Activated naive CD4-positive, alpha-beta T cell treated with anti-CD3 and anti-CD28 coated beads, Interleukin-2, amount 10 ng/mL, durations not matched to agents 5 hours and 36 hours (primary cell): ENCODE measurements around the gene ZNF230. TPM values are rescaled to one million over a fixed set of nuclear protein-coding genes. Genes with fewer than 3 reads are reported as not detected.

Experiments used
- total RNA-seq, 2 experiments: library from RNA; stranded (reverse); gene quantifications; one replicate each; pipeline ENCODE4 v1.2.3, GENCODE V29; 2021

The ZNF230 gene
- total RNA-seq = 1 to 10 TPM; 5.3 to 6.1 TPM

DNA sequence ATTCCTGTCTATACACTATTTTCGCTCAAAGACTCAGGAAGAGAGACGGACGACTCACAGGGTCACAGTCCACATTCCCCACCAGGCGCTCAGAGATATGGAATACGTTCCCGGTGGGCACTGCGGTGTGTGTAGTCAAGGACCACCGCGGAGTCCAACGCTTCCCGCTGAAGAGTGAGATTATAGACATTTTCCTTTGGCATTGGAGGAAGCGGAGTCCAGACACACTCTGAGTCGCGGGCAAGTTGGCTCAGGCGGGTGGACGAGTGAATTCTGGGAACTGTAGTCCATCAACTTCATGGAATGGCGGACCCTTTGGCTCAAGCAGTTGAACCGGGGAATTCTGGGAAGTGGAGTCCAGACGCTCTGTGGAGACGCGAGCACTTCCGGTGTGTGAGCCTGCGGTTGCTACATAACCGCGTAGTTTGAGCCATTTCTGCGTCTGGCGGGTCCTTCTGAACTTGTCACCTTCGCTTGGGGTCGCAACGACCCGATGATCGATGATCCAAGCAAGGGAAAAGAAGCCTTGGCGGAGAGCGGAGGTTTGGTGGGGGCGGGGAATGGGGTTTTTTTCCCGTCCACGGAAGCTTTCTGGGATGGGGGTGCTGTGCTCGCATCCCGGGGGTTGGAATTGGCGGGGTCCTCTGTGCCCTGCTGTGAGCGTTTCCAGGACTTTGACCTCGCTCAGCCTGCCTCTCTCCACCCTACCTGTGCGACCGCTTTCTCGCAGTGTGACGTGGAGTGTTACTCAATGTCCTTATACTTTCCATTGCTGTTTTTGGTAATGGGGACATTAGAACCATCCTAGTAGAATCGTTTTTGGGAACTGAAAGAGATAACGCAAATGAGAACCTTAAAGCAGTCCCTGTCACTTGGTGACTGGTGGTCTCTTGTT, at the start of gene ZNF230:
ZNF230 (plus strand) TSS at position 392 of the 895 bp plus-strand sequence. CDS start 4,122 bp downstream, outside the sequence.

GRCh38 chr19:43983912-43984686, 18.7 kb upstream of the ZNF230 start, which contains the start of gene ZNF155:
ZNF155 (plus strand) TSS chr19:43984188; CDS start chr19:43988544, 4,356 bp downstream.

DNA sequence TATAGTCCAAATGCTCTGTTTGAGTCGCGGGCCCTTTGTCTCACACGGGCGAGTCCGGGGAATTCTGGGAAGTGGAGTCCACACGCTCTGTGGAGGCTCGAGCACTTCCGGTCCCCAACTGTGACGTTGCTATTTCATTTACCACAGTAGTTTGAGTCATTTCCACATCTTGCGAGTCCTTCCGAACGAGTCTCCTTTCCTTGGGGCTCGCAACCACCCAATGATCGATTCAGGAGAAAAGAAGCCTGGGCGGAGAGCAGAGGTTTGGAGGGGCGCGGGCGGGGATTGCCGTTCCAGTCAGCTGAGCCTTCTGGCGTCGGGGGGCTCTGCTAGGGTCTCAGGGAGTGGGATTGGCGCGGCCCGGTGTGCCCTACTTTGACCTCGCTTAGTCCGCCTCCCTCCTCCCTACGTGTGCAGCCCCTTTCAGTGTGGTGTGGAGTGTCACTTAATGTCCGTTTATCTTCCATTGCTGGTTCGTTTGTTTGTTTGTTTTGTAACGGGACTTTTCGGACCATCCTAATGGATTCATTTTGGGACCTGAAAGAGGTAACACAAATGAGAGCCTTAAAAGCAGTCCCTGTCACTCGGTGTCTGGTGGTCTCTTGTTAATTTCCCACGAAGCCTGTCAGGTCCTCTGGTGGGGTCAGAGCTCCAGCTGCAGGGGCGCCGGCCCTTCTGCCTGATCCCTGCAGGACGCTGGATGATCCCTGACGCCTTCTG, 22.6 kb downstream of the ZNF230 start, which contains the start of gene ZNF222:
ZNF222 (plus strand) TSS at position 163 of the 720 bp plus-strand sequence; CDS start at position 221, 58 bp downstream.

DNA sequence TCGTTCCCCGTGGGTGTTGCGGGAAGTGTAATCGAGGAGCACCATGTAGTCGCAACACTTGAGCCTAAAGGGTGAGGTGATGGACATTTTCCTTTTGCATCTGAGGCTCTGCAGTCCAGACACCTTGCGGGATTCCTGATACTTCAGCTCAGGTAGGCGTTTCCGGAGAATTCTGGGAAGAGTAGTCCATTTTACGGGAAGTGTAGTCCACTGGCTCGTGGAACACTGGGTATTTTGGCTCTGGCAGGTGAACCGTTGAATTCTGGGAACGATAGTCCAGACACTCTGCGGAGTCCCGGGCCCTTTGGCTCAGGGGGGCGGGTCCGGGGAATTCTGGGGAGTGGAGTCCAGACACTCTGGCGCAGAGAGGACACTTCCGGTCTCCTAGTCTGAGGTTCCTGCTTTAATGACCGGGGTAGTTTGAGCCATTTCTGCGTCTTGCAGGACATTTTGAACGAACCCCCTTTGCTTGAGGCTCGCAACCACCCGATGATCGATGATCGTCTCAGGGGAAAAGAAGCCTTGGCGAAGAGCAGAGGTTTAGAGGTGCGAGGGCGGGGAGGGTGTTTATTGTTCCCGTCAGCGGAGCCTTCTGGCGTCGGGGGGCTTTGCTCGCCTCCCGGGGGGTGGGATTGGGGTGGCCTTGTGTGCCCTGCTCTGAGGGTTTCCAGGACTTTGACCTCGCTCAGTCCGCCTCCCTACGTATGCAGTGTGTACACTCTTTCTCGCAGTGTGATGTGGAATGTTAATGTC, 49.1 kb downstream of the ZNF230 start, which contains the start of gene ZNF223:
ZNF223 (plus strand) TSS at position 387 of the 753 bp plus-strand sequence. CDS start 3,141 bp downstream, outside the sequence.

Other genes starting within 250 kb of the ZNF230 start
- gene SMG9, start 248.0 kb upstream of the ZNF230 start, total RNA-seq = 10 to 100 TPM; 56.7 to 61.4 TPM
- 10 to 100 TPM; 28.8 to 30.4 TPM for gene KCNN4, start 222.0 kb upstream of the ZNF230 start, total RNA-seq
- gene LYPD5, start 200.5 kb upstream of the ZNF230 start, total RNA-seq = 1 to 10 TPM; 1.2 to 1.6 TPM
- gene ZNF283, start 175.6 kb upstream of the ZNF230 start, total RNA-seq = 10 to 100 TPM in 1 of 2 experiments, 1 to 10 TPM in 1; 9.2 to 11.8 TPM
- 1 to 10 TPM; 1.5 to 1.8 TPM for gene ZNF404, start 119.0 kb upstream of the ZNF230 start, total RNA-seq
- 10 to 100 TPM; 15.1 to 15.3 TPM for gene ZNF45, start 67.7 kb upstream of the ZNF230 start, total RNA-seq
- 1 to 10 TPM; 1.2 to 1.8 TPM for gene ZNF221, start 51.7 kb upstream of the ZNF230 start, total RNA-seq
- 1 to 10 TPM; 6.3 to 7.1 TPM for gene ZNF155, start 18.8 kb upstream of the ZNF230 start, total RNA-seq
- 1 to 10 TPM; 3.6 to 5.4 TPM for gene ZNF222, start 22.4 kb downstream of the ZNF230 start, total RNA-seq
- gene ZNF223, start 49.1 kb downstream of the ZNF230 start, total RNA-seq = under 1 TPM; 0.35 to 0.48 TPM
- gene ZNF284, start 69.2 kb downstream of the ZNF230 start, total RNA-seq = 1 to 10 TPM; 2.2 to 2.3 TPM
- 10 to 100 TPM; 40.3 to 42.0 TPM for gene ZNF224, start 91.4 kb downstream of the ZNF230 start, total RNA-seq
- gene ZNF225, start 110.4 kb downstream of the ZNF230 start, total RNA-seq = 1 to 10 TPM; 5.1 to 5.8 TPM
- gene ZNF234, start 138.6 kb downstream of the ZNF230 start, total RNA-seq = 10 to 100 TPM; 12.7 to 13.4 TPM
- gene ZNF226, start 162.1 kb downstream of the ZNF230 start, total RNA-seq = 10 to 100 TPM; 19.2 to 20.2 TPM
- gene ZNF227, start 209.6 kb downstream of the ZNF230 start, total RNA-seq = 10 to 100 TPM; 30.7 TPM